Activated T-cell treated with anti-CD3 and anti-CD28 coated beads, Interleukin-2, amount 50 U/mL, for 4 hours (primary cell): ENCODE data around the gene SDK1. TPM values are rescaled to one million over a fixed set of nuclear protein-coding genes. Genes with fewer than 3 reads are reported as not detected.
A peak's percentile ranks its signal among the peaks of the same experiment; 100 is the strongest.

Experiments used
- ATAC-seq, 2 donors: fragments of 200-7000 bp; cut with Tn5 transposase; one replicate each; pipeline ENCODE4 v1.10.0; 2021
- DNase-seq: peaks from one replicate; pipeline ENCODE4 v3.0.0-alpha.2; 2020
- H3K27me3 Mint-ChIP-seq: one replicate; pipeline ENCODE4 v1.8.0; 2021; ENCODE audit warnings: low read depth, mixed read lengths
- H3K36me3 Mint-ChIP-seq: one replicate; pipeline ENCODE4 v1.8.0; 2022; ENCODE audit warnings: mixed read lengths; ENCODE audit not compliant: insufficient read depth
- H3K4me1 Mint-ChIP-seq: one replicate; pipeline ENCODE4 v1.8.0; 2021; ENCODE audit warnings: low read depth, mixed read lengths
- H3K4me3 Mint-ChIP-seq: one replicate; pipeline ENCODE4 v1.8.0; 2021; ENCODE audit warnings: mild to moderate bottlenecking, moderate library complexity, mixed read lengths
- H3K9me3 Mint-ChIP-seq: one replicate; pipeline ENCODE4 v1.8.0; 2021; ENCODE audit warnings: mixed read lengths
- total RNA-seq, 3 donors: library from RNA; stranded (reverse); gene quantifications; one replicate each; pipeline ENCODE4 v1.2.1, GENCODE V29; 2021

Gene SDK1
- total RNA-seq, 3 donors from 2014 or later, result 0.05 to 0.79 (median 0.40) TPM

DNA sequence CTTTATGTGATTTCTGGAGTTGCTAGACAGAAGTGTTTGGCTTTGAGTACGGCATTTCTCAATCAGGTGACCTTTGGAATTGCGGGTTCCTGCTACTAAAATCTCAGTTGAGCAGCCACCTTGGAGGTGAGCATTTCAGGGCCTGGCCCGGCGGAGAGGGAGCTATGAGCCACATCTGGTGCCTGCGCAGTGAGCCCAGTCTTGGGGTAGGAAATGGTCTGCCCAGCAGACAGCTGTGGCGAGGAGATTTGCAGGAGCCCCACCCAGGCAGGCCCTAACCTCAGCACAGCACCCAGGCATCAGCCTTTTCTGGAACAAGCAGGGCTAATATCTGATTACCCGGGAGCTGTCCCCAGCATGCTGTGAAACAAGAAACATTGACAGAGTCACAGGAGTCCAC, 833.2 kb downstream of the SDK1 start:
- DNase-seq, result no peak
- no peaks in the 10 kb centered on the region for H3K36me3 Mint-ChIP-seq
- H3K4me1 Mint-ChIP-seq, result no peaks in the 10 kb centered on the region
- ATAC-seq, result no peak
- H3K9me3 Mint-ChIP-seq, result no peaks in the 10 kb centered on the region
- no peak overlapping the region for H3K4me3 Mint-ChIP-seq
- H3K27me3 Mint-ChIP-seq, result no peaks in the 10 kb centered on the region

DNA sequence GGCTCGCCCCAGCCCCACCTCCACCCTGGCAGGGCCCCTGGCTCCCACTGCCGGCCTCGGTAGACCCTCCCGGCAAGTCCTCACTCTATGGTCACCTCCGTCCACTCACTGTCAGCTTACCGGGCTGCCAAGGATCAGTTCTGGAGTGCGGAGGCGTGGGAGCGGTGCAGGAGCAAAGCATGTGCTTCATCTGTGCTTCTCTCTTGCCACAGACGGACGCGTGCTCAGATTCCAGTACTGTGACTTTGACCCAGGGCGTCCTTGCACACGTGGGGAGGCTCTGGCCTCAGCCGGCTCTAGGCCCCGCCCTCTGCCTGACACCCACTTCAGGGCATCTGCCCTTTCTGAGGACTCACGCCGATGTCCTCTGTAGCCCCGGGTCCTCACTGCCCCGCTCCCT, 833.6 kb downstream of the SDK1 start:
- Mint-ChIP-seq H3K9me3 (no peaks in the 10 kb centered on the region), H3K4me1 (no peaks in the 10 kb centered on the region), H3K27me3 (no peaks in the 10 kb centered on the region), H3K36me3 (no peaks in the 10 kb centered on the region), H3K4me3 (no peak overlapping the region)
- DNase-seq (no peak), ATAC-seq (no peak)

- no peak for ATAC-seq
Measured at GRCh38 chr7:4135301-4135700, 834.2 kb downstream of the SDK1 start.

DNA sequence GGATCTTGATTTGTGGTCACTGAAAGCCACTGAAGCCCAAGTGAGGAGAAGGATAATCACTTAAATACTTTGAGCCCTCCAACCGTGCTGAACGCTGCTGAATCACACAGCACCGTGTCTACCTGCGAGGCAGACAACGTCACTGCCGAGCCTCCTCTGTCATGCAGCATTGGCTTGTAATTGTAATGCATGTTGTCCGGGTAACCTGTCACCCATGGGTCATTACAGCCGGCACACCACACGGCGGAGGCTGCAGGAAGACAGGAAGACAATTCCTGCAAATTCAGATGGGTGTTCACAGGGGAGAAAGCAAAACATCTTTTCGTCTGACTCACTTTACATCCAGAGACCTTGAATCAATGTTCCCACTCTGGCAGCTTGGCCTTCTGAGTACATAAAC, 835.0 kb downstream of the SDK1 start:
- Mint-ChIP-seq H3K27me3 (no peaks in the 10 kb centered on the region), H3K4me3 (no peak overlapping the region), H3K9me3 (no peaks in the 10 kb centered on the region), H3K36me3 (no peaks in the 10 kb centered on the region), H3K4me1 (no peaks in the 10 kb centered on the region)
- DNase-seq, result no peak
- no peak for ATAC-seq

More at GRCh38 chr7:4135301-4135700, 834.2 kb downstream of the SDK1 start:
- Mint-ChIP-seq H3K9me3 (no peaks in the 10 kb centered on the region), H3K36me3 (no peaks in the 10 kb centered on the region), H3K4me1 (no peaks in the 10 kb centered on the region), H3K27me3 (no peaks in the 10 kb centered on the region), H3K4me3 (no peak overlapping the region)
- no peak for DNase-seq

- no peak overlapping the region for H3K4me3 Mint-ChIP-seq
- DNase-seq, result no peak
- no peaks in the 10 kb centered on the region for H3K9me3 Mint-ChIP-seq
- no peaks in the 10 kb centered on the region for H3K36me3 Mint-ChIP-seq
- no peaks in the 10 kb centered on the region for H3K4me1 Mint-ChIP-seq
- no peaks in the 10 kb centered on the region for H3K27me3 Mint-ChIP-seq
- no peak for ATAC-seq
Measured at GRCh38 chr7:4136501-4137110, 835.6 kb downstream of the SDK1 start.

GRCh38 chr7:4137552-4137951, 836.5 kb downstream of the SDK1 start:
- Mint-ChIP-seq H3K4me3 (no peak overlapping the region), H3K27me3 (peaks cover 2% of the 10 kb centered on the region), H3K36me3 (no peaks in the 10 kb centered on the region), H3K9me3 (no peaks in the 10 kb centered on the region), H3K4me1 (no peaks in the 10 kb centered on the region)
- ATAC-seq (no peak), DNase-seq (no peak)

DNA sequence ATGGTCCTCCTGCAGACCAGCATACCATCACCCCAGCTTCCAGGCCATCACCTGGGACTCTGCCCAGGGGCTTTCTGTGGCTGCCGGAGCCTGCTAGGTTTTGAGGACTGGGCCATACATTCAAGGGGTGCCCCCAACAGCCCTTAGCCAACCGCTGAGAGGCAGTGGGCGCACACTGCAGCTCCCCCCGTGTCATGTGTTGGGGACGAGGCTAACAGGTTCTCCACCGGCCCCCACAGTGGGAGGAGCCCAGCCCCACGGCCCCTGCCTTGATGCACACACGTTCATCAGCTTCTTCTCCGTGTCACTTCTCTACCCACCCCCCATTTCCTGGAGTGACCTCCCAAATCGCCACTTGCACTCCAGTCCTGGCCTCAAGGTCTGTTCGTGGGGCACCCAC, 837.8 kb downstream of the SDK1 start:
- Mint-ChIP-seq H3K36me3 (no peaks in the 10 kb centered on the region), H3K27me3 (peaks cover 4% of the 10 kb centered on the region), H3K4me3 (no peak overlapping the region), H3K4me1 (no peaks in the 10 kb centered on the region), H3K9me3 (no peaks in the 10 kb centered on the region)
- DNase-seq (no peak), ATAC-seq (no peak)

GRCh38 chr7:4139656-4140625, 838.9 kb downstream of the SDK1 start:
- ATAC-seq (no peak), DNase-seq (no peak)
- Mint-ChIP-seq H3K4me1 (no peaks in the 10 kb centered on the region), H3K27me3 (peaks cover 11% of the 10 kb centered on the region), H3K9me3 (no peaks in the 10 kb centered on the region), H3K4me3 (no peak overlapping the region), H3K36me3 (no peaks in the 10 kb centered on the region)

DNA sequence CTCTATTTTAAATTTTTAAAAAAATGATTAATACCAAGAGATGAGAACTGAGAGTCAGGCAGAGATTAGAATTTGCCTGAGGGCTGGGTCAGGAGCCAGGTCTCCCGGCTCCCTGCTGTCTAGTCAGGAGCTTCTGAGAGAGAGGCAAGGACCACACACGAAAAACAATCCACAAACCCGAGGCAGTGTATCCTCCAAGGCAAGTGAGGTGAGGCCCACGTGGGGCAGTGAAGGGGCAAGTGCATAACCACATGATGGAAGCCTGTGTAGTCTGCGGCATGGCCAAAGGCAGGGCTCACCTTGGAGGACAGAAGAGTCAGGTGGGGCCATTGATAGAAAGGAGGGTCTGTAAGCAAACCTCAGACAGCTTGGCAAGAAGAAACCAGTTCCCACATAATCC, 839.9 kb downstream of the SDK1 start:
- Mint-ChIP-seq H3K27me3 (peaks cover 15% of the 10 kb centered on the region), H3K4me1 (no peaks in the 10 kb centered on the region)

DNA sequence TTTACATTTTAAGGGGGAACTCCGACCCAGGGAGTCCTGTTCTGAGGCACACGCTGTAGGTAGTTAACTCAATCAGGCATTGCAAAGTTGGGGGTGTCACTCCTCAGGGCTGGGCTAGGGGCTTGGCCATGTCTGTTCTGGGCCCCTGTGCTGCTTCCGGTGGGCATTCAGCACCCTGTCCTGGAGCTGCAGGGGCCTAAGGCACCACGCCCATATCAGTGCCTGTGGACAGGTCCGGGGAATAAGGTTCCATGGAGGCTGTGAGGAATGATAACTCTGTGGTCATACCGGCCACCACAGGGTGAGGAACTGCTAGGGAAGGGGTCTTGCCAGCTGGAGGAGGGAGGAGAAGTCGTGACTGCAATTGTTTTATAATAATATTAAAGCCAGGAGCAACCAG, 842.0 kb downstream of the SDK1 start:
- no peaks in the 10 kb centered on the region for H3K4me1 Mint-ChIP-seq
- no peak for ATAC-seq
- no peak overlapping the region for H3K4me3 Mint-ChIP-seq
- no peak for DNase-seq
- H3K36me3 Mint-ChIP-seq, result no peaks in the 10 kb centered on the region
- peaks cover 25% of the 10 kb centered on the region for H3K27me3 Mint-ChIP-seq
- H3K9me3 Mint-ChIP-seq, result no peaks in the 10 kb centered on the region

More for the DNA sequence above, 839.9 kb downstream of the SDK1 start:
- DNase-seq (no peak), ATAC-seq (no peak)
- Mint-ChIP-seq H3K36me3 (no peaks in the 10 kb centered on the region), H3K9me3 (no peaks in the 10 kb centered on the region), H3K4me3 (no peak overlapping the region)

- Mint-ChIP-seq H3K4me3 (no peak overlapping the region), H3K36me3 (no peaks in the 10 kb centered on the region), H3K9me3 (no peaks in the 10 kb centered on the region), H3K27me3 (peaks cover 25% of the 10 kb centered on the region), H3K4me1 (no peaks in the 10 kb centered on the region)
- no peak for ATAC-seq
- DNase-seq, result no peak
Measured at GRCh38 chr7:4143511-4144171, 842.6 kb downstream of the SDK1 start.

DNA sequence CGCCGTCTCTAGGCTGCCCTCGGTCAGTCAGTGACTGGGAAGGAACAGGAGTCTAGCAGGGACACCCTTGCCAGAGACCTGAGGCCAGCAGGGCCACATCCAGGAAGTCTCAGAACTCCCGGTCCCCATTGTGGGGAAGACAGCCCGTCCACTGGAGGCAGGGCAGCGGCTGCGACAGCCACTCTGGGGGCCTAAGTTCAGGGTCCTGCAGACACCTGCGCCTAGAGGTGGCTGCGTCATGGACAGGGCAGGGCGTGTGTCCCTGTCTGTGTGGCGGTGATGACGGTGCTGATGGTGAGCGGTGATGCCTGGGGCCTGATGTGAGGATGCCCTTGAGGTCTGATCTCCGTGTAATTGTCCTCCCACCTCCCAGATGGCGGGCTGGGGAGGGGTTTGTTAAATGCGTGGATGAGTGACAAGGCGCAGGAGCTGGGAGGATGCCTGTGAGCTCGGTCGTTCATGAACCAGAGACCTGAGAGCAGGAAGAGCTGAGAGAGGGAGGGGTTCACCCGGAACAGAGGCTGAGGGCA, 843.2 kb downstream of the SDK1 start:
- no peak for DNase-seq
- H3K4me3 Mint-ChIP-seq, result peak overlapping the region; percentile 6

DNA sequence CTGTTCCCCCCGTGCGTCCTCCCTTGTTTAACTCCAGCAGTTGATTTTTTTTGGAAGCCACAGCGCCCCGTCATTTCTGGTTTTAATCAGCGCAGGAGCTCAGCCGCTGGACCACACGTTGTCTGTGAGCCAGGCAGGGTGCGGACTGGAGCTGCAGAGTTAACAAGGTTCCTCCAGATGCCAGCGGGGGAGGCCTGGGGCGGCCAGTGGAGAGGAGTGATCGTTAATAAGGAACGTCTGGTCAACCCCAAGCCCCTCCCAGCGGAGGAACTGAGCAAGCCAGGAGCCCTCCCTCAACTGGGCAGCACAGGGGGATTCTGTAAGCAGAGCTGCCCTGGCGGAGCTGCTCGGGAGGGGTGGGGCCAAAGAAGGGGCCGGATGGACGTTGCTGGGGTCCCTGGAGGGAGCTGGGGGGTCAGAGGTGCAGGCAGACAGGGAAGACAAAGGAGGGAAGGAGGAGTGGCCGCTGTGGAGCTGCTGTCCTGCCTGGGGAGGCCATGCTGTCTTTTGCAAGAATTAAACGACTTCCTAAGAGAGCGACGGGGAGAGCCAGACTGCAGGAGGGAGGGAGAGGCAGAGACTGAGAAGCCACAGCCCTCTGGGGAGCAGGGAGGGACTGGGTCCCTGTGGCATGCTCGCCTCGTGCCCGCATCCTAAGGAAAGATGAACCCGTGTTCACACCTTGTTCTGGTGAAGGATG, 843.9 kb downstream of the SDK1 start:
- no peak for ATAC-seq
- peaks cover 25% of the 10 kb centered on the region for H3K27me3 Mint-ChIP-seq
- H3K9me3 Mint-ChIP-seq, result no peaks in the 10 kb centered on the region
- no peaks in the 10 kb centered on the region for H3K36me3 Mint-ChIP-seq
- DNase-seq, result no peak
- H3K4me1 Mint-ChIP-seq, result no peaks in the 10 kb centered on the region
- no peak overlapping the region for H3K4me3 Mint-ChIP-seq

More for the DNA sequence above, 843.2 kb downstream of the SDK1 start:
- H3K4me1 Mint-ChIP-seq, result no peaks in the 10 kb centered on the region
- peaks cover 25% of the 10 kb centered on the region for H3K27me3 Mint-ChIP-seq
- no peaks in the 10 kb centered on the region for H3K36me3 Mint-ChIP-seq
- H3K9me3 Mint-ChIP-seq, result no peaks in the 10 kb centered on the region
- no peak for ATAC-seq

DNA sequence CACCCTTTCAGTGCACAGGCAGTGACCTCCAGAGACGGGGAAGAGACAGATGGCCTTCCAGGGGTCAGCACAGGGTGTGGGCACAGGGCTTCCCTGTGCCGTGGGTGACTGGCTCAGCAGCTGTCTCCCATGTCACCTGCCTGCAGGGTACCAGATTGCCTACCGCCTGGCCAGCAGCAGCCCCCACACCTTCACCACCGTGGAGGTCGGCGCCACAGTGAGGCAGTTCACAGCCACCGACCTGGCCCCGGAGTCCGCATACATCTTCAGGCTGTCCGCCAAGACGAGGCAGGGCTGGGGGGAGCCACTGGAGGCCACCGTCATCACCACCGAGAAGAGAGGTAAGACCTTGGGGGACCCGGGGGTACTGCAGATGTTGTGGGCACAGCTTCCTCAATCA, 844.5 kb downstream of the SDK1 start:
- no peaks in the 10 kb centered on the region for H3K36me3 Mint-ChIP-seq
- peaks cover 25% of the 10 kb centered on the region for H3K27me3 Mint-ChIP-seq
- DNase-seq (no peak), ATAC-seq (no peak)
- H3K4me1 Mint-ChIP-seq, result no peaks in the 10 kb centered on the region
- no peaks in the 10 kb centered on the region for H3K9me3 Mint-ChIP-seq
- H3K4me3 Mint-ChIP-seq, result no peak overlapping the region
